HepG2 (cell line): ENCODE data around the gene TRMT10C. TPM values are rescaled to one million over a fixed set of nuclear protein-coding genes. Genes with fewer than 3 reads are reported as not detected.

Experiments used
- ARID3A ChIP-seq: IDR thresholded peaks from 2 replicates; pipeline ENCODE4 v1.6.1; 2012; ENCODE audit warnings: low read depth, low read length, improper control_type of control experiment
- ATM ChIP-seq: fragments of 450-650 bp; IDR thresholded peaks from 2 replicates; pipeline ENCODE4 v1.7.1; 2017; ENCODE audit warnings: mild to moderate bottlenecking, borderline replicate concordance
- CERS6 ChIP-seq: sonication (generic); formaldehyde crosslinking; IDR thresholded peaks from 2 replicates; pipeline ENCODE4 v1.5.0; 2020; ENCODE audit warnings: missing genetic modification reagents
- CSRNP1 ChIP-seq: sonication (generic); formaldehyde crosslinking; IDR thresholded peaks from 2 replicates; pipeline ENCODE4 v1.8.1; 2023; ENCODE audit warnings: mild to moderate bottlenecking, missing genetic modification reagents
- E2F1 ChIP-seq: sonication (generic); formaldehyde crosslinking; IDR thresholded peaks from 2 replicates; pipeline ENCODE4 v1.5.0; 2020; ENCODE audit warnings: missing genetic modification reagents
- GABPA ChIP-seq, 2 experiments: IDR thresholded peaks; 2 replicates each; pipeline ENCODE4 v1.6.1; 2011 to 2016; ENCODE audit warnings: low read depth in 2 of 2, low read length in 1 of 2, missing biosample characterization in 1 of 2, missing genetic modification characterization in 1 of 2
- HBP1 ChIP-seq: IDR thresholded peaks from 2 replicates; pipeline ENCODE4 v1.6.1; 2016; ENCODE audit warnings: low read depth, control low read depth
- KLF9 ChIP-seq: IDR thresholded peaks from 2 replicates; pipeline ENCODE4 v1.6.1; 2016; ENCODE audit warnings: low read depth
- NCOA2 ChIP-seq: sonication (generic); formaldehyde crosslinking; IDR thresholded peaks from 2 replicates; pipeline ENCODE4 v1.8.0; 2022; ENCODE audit warnings: inconsistent platforms
- NFKB2 ChIP-seq: sonication (generic); formaldehyde crosslinking; IDR thresholded peaks from 2 replicates; pipeline ENCODE4 v1.4.0; 2020; ENCODE audit warnings: missing genetic modification reagents, borderline replicate concordance
- SNAPC4 ChIP-seq: sonication (generic); formaldehyde crosslinking; IDR thresholded peaks from 2 replicates; pipeline ENCODE4 v1.4.0; 2020; ENCODE audit warnings: mild to moderate bottlenecking, missing genetic modification reagents
- ZNF180 ChIP-seq: sonication (generic); formaldehyde crosslinking; IDR thresholded peaks from 2 replicates; pipeline ENCODE4 v1.4.0; 2020; ENCODE audit warnings: low read depth, missing genetic modification reagents, borderline replicate concordance
- ZNF550 ChIP-seq: sonication (generic); formaldehyde crosslinking; IDR thresholded peaks from 2 replicates; pipeline ENCODE4 v1.4.0; 2020; ENCODE audit warnings: mild to moderate bottlenecking, missing genetic modification reagents, borderline replicate concordance
- ZNF703 ChIP-seq: sonication (generic); formaldehyde crosslinking; IDR thresholded peaks from 2 replicates; pipeline ENCODE4 v1.5.1; 2020; ENCODE audit warnings: missing genetic modification reagents, mild to moderate bottlenecking, moderate library complexity, borderline replicate concordance
- ZZZ3 ChIP-seq: sonication (generic); formaldehyde crosslinking; IDR thresholded peaks from 2 replicates; pipeline ENCODE4 v1.4.0; 2020; ENCODE audit warnings: missing genetic modification reagents, mild to moderate bottlenecking, borderline replicate concordance
- polyA plus RNA-seq, 8 experiments: library from polyadenylated mRNA; depleted of rRNA in 3 of 8; stranded (reverse) in 7 of 8; unstranded in 1 of 8; fragments of >200 nt; fragmentation: Illumina TruSeq in 4 of 8; extraction: Trizol in 4 of 8; gene quantifications; 2 replicates each; pipeline versions ENCODE4 v1.2.1 to v1.2.3, GENCODE V29; 2011 to 2016; ENCODE audit warnings: low read depth in 4 of 8, missing spikeins in 1 of 8, mixed read lengths in 1 of 8; ENCODE audit not compliant: insufficient read depth in 1 of 8
- total RNA-seq, 5 experiments: library from RNA; depleted of rRNA; stranded (reverse); fragments of >200 nt; fragmentation: Illumina TruSeq; extraction: Trizol; gene quantifications; 2 replicates each; pipeline ENCODE4 v1.2.3, GENCODE V29; 2016; ENCODE audit warnings: low read depth in 1 of 5

Gene TRMT10C
- total and polyA plus RNA-seq, 2 of the 13 experiments (the other 11 are each of a cell fraction or from before 2014, with no cell fraction given): 10.8 to 39.2 TPM

- TF ChIP-seq ZZZ3 (CRISPR knock-in tag) (no peak), GABPA (IDR thresholded peaks at IDR 0.05; ENCODE audit: low read depth, low read length) (peak; percentile 76), GABPA (CRISPR knock-in tag; IDR thresholded peaks at IDR 0.05; ENCODE audit: low read depth) (peak; percentile 94), ARID3A (no peak), E2F1 (CRISPR knock-in tag) (0 out of 2 replicates have a peak, but pooled peaks have one; percentile 43), ZNF550 (CRISPR knock-in tag) (no peak), NCOA2 (CRISPR knock-in tag) (no peak), ZNF180 (no peak), CSRNP1 (peak; percentile 64; the same call in 1 of the 2 replicates), CERS6 (CRISPR knock-in tag) (no peak), ATM (no peak), SNAPC4 (CRISPR knock-in tag) (0 out of 2 replicates have a peak, but pooled peaks have one; percentile 24), NFKB2 (CRISPR knock-in tag) (peak; percentile 72; the same call in 1 of the 2 replicates), KLF9 (CRISPR knock-in tag) (no peak), ZNF703 (CRISPR knock-in tag) (no peak), HBP1 (peak; percentile 35; the same call in 1 of the 2 replicates)
These were observed 48.8 kb upstream of the TRMT10C start, which contains the start of gene SENP7 (continued) for GRCh38 chr3:101512646-101513418.
